HepG2 (cell line): ENCODE data around the gene CCSER1. TPM values are rescaled to one million over a fixed set of nuclear protein-coding genes. Genes with fewer than 3 reads are reported as not detected.

Source experiments
- ATAC-seq: fragments of 200-7000 bp; cut with Tn5 transposase; 3 replicates; pipeline ENCODE4 v1.9.1; 2020; ENCODE audit warnings: mild to moderate bottlenecking, moderate library complexity
- BruUV-seq: library from RNA; stranded (reverse); fragments of 400-500 nt; replicated peaks from 2 replicates; lab custom pipeline; 2021; lab: Mats Ljungman, UMichigan
- CTCF ChIA-PET: fragments of 300-600 bp; formaldehyde crosslinking; extraction: SDS; loops from one replicate; lab custom pipeline; 2021; ENCODE audit warnings: low total read pairs, inconsistent platforms, low intra/inter-chr PET ratio; lab: Yijun Ruan, JAX
- POLR2A ChIA-PET: fragments of 350-600 bp; sonication (Branson Sonifier 250); formaldehyde crosslinking; loops from one replicate; lab custom pipeline; 2020; ENCODE audit warnings: antibody characterized with exemption, inconsistent platforms; lab: Yijun Ruan, JAX
- DNase-seq: peaks from one replicate; pipeline ENCODE4 v3.0.0-alpha.2; 2015; ENCODE audit warnings: low spot score
- FAIRE-seq: peaks from 3 replicates; lab custom pipeline; 2011; peaks lifted over from hg19 to GRCh38; lab: Jason Lieb, UNC
- H2AFZ ChIP-seq: one replicate; pipeline ENCODE4 v1.6.1; 2011; ENCODE audit warnings: low read length, inconsistent platforms
- H3K27ac ChIP-seq: fragments of 300-600 bp; 3 replicates; pipeline ENCODE4 v1.8.0; 2011; ENCODE audit warnings: mixed run types, mild to moderate bottlenecking, mixed read lengths, low read length, inconsistent platforms; ENCODE audit not compliant: insufficient read depth; ENCODE audit errors: extremely low read length
- H3K27me3 ChIP-seq, 2 experiments: fragments of 200-600 bp in 1 of 2; 2 replicates in 1 of 2; 3 replicates in 1 of 2; pipeline versions ENCODE4 v1.6.0 to v1.8.0; 2011; ENCODE audit warnings: low read length in 2 of 2, mild to moderate bottlenecking in 2 of 2, moderate library complexity in 2 of 2, inconsistent platforms in 1 of 2; ENCODE audit not compliant: insufficient read depth in 2 of 2, control insufficient read depth in 1 of 2
- H3K36me3 ChIP-seq, 2 experiments: fragments of 200-600 bp in 1 of 2; replicated peaks in 1 of 2; 2 replicates in 1 of 2; 3 replicates in 1 of 2; pipeline versions ENCODE4 v1.5.1 to v1.8.0; 2011; ENCODE audit warnings: low read length in 2 of 2, inconsistent platforms in 1 of 2; ENCODE audit not compliant: insufficient read depth in 2 of 2, control insufficient read depth in 1 of 2
- H3K4me1 ChIP-seq: 2 replicates; pipeline ENCODE4 v1.5.1; 2012; ENCODE audit warnings: low read length, inconsistent platforms; ENCODE audit not compliant: insufficient read depth
- H3K4me2 ChIP-seq: 2 replicates; pipeline ENCODE4 v1.6.0; 2011; ENCODE audit warnings: low read depth, low read length, inconsistent platforms
- H3K4me3 ChIP-seq, 3 experiments: fragments of 200-600 bp in 1 of 3; sonication (generic), shearing (Covaris generic) in 1 of 3; replicated peaks in 1 of 3; 2 replicates each; pipeline ENCODE4 v1.5.1; 2011 to 2016; ENCODE audit warnings: low read length in 3 of 3, inconsistent platforms in 2 of 3, low read depth in 2 of 3, mild to moderate bottlenecking in 2 of 3, control low read depth in 1 of 3, mixed read lengths in 1 of 3; ENCODE audit not compliant: insufficient read depth in 1 of 3
- H3K79me2 ChIP-seq: one replicate; pipeline ENCODE4 v1.6.1; 2011; ENCODE audit warnings: low read length, inconsistent platforms; ENCODE audit not compliant: insufficient read depth
- H3K9ac ChIP-seq: 2 replicates; pipeline ENCODE4 v1.6.0; 2011; ENCODE audit warnings: mild to moderate bottlenecking, low read depth, low read length, inconsistent platforms; ENCODE audit not compliant: insufficient read depth
- H3K9me3 ChIP-seq: 2 replicates; pipeline ENCODE4 v1.5.1; 2012; ENCODE audit warnings: mild to moderate bottlenecking, low read length
- H4K20me1 ChIP-seq: 2 replicates; pipeline ENCODE4 v1.6.0; 2011; ENCODE audit warnings: inconsistent platforms, mild to moderate bottlenecking, low read length, moderate library complexity; ENCODE audit not compliant: insufficient read depth
- CENPX ChIP-seq: sonication (generic); formaldehyde crosslinking; IDR thresholded peaks from 2 replicates; pipeline ENCODE4 v1.9.0; 2021; ENCODE audit warnings: mild to moderate bottlenecking, missing genetic modification reagents, moderate library complexity
- JUNB ChIP-seq: sonication (generic); formaldehyde crosslinking; IDR thresholded peaks from 2 replicates; pipeline ENCODE4 v1.8.0; 2022; ENCODE audit warnings: missing genetic modification reagents, mild to moderate bottlenecking, borderline replicate concordance
- MTA1 ChIP-seq: sonication (generic); formaldehyde crosslinking; IDR thresholded peaks from 2 replicates; pipeline ENCODE4 v1.4.0; 2020; ENCODE audit warnings: missing genetic modification reagents, mild to moderate bottlenecking, borderline replicate concordance
- NR2F2 ChIP-seq: IDR thresholded peaks from 2 replicates; pipeline ENCODE4 v1.6.1; 2012; ENCODE audit warnings: low read depth, inconsistent platforms, borderline replicate concordance
- PHF8 ChIP-seq: sonication (generic); formaldehyde crosslinking; IDR thresholded peaks from 2 replicates; pipeline ENCODE4 v1.5.0; 2020; ENCODE audit warnings: missing genetic modification reagents
- SNAI1 ChIP-seq: sonication (generic); formaldehyde crosslinking; IDR thresholded peaks from 2 replicates; pipeline ENCODE4 v1.5.0; 2020; ENCODE audit warnings: mild to moderate bottlenecking, missing genetic modification reagents, borderline replicate concordance
- SOX5 ChIP-seq: IDR thresholded peaks from 2 replicates; pipeline ENCODE4 v1.6.1; 2016; ENCODE audit warnings: borderline replicate concordance
- ZBTB7A ChIP-seq: sonication (generic); formaldehyde crosslinking; IDR thresholded peaks from 2 replicates; pipeline ENCODE4 v1.8.0; 2022; ENCODE audit warnings: mild to moderate bottlenecking, missing genetic modification reagents
- ZFX ChIP-seq: sonication (generic); formaldehyde crosslinking; IDR thresholded peaks from 2 replicates; pipeline ENCODE4 v1.4.0; 2020; ENCODE audit warnings: mild to moderate bottlenecking, low read depth, missing genetic modification reagents, moderate library complexity
- ZNF605 ChIP-seq: sonication (generic); formaldehyde crosslinking; IDR thresholded peaks from 2 replicates; pipeline ENCODE4 v1.8.0; 2022; ENCODE audit warnings: mild to moderate bottlenecking, missing genetic modification reagents
- in situ Hi-C: cut with HindIII; loops from 2 replicates; pipeline ENCODE4 v1.10.0; 2017; ENCODE audit warnings: low pct_unique_long_range_greater_than_20kb; ENCODE audit not compliant: extremely low pct_ligation_motif_present
- intact Hi-C: fragments of 100-400 bp; cut with micrococcal nuclease; formaldehyde crosslinking; loops from one replicate; pipeline ENCODE4 v1.10.0; 2022; ENCODE audit not compliant: unreplicated experiment
- polyA plus RNA-seq, 8 experiments: library from polyadenylated mRNA; depleted of rRNA in 3 of 8; stranded (reverse) in 7 of 8; unstranded in 1 of 8; fragments of >200 nt; fragmentation: Illumina TruSeq in 4 of 8; extraction: Trizol in 4 of 8; gene quantifications; 2 replicates each; pipeline versions ENCODE4 v1.2.1 to v1.2.3, GENCODE V29; 2011 to 2016; ENCODE audit warnings: low read depth in 4 of 8, missing spikeins in 1 of 8, mixed read lengths in 1 of 8; ENCODE audit not compliant: insufficient read depth in 1 of 8
- total RNA-seq, 5 experiments: library from RNA; depleted of rRNA; stranded (reverse); fragments of >200 nt; fragmentation: Illumina TruSeq; extraction: Trizol; gene quantifications; 2 replicates each; pipeline ENCODE4 v1.2.3, GENCODE V29; 2016; ENCODE audit warnings: low read depth in 1 of 5
- TF ChIP-seq, protein P1 (sequence below): sonication (generic); formaldehyde crosslinking; conservative IDR thresholded peaks from 2 replicates; pipeline ENCODE4 v1.4.0; 2020; ENCODE audit warnings: missing genetic modification reagents
- TF ChIP-seq, protein P2 (sequence below): sonication (generic); formaldehyde crosslinking; IDR thresholded peaks from 2 replicates; pipeline ENCODE4 v1.5.1; 2020; ENCODE audit warnings: mild to moderate bottlenecking, missing genetic modification reagents, borderline replicate concordance
- TF ChIP-seq, protein P3 (sequence below): sonication (generic); formaldehyde crosslinking; IDR thresholded peaks from 2 replicates; pipeline ENCODE4 v1.5.0; 2020; ENCODE audit warnings: mild to moderate bottlenecking, missing genetic modification reagents, borderline replicate concordance

CCSER1 gene
- total and polyA plus RNA-seq, 2 of the 13 experiments (the other 11 are each of a cell fraction or from before 2014, with no cell fraction given), result not detected

GRCh38 chr4:91037951-91038350 lies 910.8 kb downstream of the CCSER1 start (continued):
- TF ChIP-seq, protein P1, sequence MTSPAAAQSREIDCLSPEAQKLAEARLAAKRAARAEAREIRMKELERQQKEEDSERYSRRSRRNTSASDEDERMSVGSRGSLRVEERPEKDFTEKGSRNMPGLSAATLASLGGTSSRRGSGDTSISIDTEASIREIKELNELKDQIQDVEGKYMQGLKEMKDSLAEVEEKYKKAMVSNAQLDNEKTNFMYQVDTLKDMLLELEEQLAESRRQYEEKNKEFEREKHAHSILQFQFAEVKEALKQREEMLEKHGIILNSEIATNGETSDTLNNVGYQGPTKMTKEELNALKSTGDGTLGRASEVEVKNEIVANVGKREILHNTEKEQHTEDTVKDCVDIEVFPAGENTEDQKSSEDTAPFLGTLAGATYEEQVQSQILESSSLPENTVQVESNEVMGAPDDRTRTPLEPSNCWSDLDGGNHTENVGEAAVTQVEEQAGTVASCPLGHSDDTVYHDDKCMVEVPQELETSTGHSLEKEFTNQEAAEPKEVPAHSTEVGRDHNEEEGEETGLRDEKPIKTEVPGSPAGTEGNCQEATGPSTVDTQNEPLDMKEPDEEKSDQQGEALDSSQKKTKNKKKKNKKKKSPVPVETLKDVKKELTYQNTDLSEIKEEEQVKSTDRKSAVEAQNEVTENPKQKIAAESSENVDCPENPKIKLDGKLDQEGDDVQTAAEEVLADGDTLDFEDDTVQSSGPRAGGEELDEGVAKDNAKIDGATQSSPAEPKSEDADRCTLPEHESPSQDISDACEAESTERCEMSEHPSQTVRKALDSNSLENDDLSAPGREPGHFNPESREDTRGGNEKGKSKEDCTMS (CRISPR knock-in tag), result no peak
- TF ChIP-seq SNAI1 (CRISPR knock-in tag) (no peak), SOX5 (CRISPR knock-in tag) (no peak), MTA1 (no peak)
- TF ChIP-seq, protein P2, sequence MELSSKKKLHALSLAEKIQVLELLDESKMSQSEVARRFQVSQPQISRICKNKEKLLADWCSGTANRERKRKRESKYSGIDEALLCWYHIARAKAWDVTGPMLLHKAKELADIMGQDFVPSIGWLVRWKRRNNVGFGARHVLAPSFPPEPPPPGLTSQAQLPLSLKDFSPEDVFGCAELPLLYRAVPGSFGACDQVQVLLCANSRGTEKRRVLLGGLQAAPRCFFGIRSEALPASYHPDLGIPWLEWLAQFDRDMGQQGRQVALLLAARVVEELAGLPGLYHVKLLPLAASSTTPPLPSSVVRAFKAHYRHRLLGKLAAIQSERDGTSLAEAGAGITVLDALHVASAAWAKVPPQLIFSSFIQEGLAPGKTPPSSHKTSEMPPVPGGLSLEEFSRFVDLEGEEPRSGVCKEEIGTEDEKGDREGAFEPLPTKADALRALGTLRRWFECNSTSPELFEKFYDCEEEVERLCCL (CRISPR knock-in tag), result no peak

DNA sequence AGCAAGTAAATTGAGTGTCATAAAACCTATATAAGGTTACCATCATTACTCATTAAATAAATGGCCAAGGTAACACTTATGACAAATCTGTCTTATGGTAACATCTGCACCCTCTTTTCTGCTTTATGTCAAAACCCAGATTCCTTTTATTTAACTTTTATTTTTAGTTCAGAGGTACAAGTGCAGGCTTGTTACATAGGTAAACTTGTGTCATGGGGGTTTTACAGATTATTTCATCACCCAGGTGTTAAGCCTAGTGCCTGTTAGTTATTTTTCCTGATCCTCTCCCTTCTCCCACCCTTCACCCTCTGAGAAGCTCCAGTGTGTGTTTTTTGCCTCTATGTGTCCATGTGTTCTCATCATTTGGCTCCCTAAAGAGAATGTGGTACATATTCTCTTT lies 930.7 kb downstream of the CCSER1 start:
- no peak overlapping the region for H2AFZ ChIP-seq
- TF ChIP-seq JUNB (no peak), CENPX (CRISPR knock-in tag) (no peak), ZFX (no peak), NR2F2 (no peak), ZNF605 (CRISPR knock-in tag) (no peak), PHF8 (no peak), ZBTB7A (CRISPR knock-in tag) (no peak)
- TF ChIP-seq, protein P3, sequence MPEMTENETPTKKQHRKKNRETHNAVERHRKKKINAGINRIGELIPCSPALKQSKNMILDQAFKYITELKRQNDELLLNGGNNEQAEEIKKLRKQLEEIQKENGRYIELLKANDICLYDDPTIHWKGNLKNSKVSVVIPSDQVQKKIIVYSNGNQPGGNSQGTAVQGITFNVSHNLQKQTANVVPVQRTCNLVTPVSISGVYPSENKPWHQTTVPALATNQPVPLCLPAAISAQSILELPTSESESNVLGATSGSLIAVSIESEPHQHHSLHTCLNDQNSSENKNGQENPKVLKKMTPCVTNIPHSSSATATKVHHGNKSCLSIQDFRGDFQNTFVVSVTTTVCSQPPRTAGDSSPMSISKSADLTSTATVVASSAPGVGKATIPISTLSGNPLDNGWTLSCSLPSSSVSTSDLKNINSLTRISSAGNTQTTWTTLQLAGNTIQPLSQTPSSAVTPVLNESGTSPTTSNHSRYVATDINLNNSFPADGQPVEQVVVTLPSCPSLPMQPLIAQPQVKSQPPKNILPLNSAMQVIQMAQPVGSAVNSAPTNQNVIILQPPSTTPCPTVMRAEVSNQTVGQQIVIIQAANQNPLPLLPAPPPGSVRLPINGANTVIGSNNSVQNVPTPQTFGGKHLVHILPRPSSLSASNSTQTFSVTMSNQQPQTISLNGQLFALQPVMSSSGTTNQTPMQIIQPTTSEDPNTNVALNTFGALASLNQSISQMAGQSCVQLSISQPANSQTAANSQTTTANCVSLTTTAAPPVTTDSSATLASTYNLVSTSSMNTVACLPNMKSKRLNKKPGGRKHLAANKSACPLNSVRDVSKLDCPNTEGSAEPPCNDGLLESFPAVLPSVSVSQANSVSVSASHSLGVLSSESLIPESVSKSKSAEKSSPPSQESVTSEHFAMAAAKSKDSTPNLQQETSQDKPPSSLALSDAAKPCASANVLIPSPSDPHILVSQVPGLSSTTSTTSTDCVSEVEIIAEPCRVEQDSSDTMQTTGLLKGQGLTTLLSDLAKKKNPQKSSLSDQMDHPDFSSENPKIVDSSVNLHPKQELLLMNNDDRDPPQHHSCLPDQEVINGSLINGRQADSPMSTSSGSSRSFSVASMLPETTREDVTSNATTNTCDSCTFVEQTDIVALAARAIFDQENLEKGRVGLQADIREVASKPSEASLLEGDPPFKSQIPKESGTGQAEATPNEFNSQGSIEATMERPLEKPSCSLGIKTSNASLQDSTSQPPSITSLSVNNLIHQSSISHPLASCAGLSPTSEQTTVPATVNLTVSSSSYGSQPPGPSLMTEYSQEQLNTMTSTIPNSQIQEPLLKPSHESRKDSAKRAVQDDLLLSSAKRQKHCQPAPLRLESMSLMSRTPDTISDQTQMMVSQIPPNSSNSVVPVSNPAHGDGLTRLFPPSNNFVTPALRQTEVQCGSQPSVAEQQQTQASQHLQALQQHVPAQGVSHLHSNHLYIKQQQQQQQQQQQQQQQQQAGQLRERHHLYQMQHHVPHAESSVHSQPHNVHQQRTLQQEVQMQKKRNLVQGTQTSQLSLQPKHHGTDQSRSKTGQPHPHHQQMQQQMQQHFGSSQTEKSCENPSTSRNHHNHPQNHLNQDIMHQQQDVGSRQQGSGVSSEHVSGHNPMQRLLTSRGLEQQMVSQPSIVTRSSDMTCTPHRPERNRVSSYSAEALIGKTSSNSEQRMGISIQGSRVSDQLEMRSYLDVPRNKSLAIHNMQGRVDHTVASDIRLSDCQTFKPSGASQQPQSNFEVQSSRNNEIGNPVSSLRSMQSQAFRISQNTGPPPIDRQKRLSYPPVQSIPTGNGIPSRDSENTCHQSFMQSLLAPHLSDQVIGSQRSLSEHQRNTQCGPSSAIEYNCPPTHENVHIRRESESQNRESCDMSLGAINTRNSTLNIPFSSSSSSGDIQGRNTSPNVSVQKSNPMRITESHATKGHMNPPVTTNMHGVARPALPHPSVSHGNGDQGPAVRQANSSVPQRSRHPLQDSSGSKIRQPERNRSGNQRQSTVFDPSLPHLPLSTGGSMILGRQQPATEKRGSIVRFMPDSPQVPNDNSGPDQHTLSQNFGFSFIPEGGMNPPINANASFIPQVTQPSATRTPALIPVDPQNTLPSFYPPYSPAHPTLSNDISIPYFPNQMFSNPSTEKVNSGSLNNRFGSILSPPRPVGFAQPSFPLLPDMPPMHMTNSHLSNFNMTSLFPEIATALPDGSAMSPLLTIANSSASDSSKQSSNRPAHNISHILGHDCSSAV, result no peak

More for the DNA sequence above, 930.7 kb downstream of the CCSER1 start:
- FAIRE-seq (no peak), DNase-seq (no peak), ATAC-seq (no peak)
- H3K9me3 ChIP-seq, result no peaks in the 10 kb centered on the region
- ChIA-PET POLR2A (no interaction called here), CTCF (no interaction called here)
- H3K4me3 ChIP-seq, result no peak overlapping the region
- no peak overlapping the region for H3K27ac ChIP-seq
- no peaks in the 10 kb centered on the region for H3K4me1 ChIP-seq
- H3K4me2 ChIP-seq, result no peak overlapping the region
- H4K20me1 ChIP-seq, result no peaks in the 10 kb centered on the region
- no peak overlapping the region for H3K9ac ChIP-seq
- no TSS peak for BruUV-seq
- intact Hi-C loops (no loop called here), in situ Hi-C loops (no loop called here)
- H3K36me3 ChIP-seq, result no peaks in the 10 kb centered on the region
- H3K27me3 ChIP-seq, result no peaks in the 10 kb centered on the region
- no peaks in the 10 kb centered on the region for H3K79me2 ChIP-seq
